Subcutaneous adipose tissue (tissue), 4 donors: Measurements from ENCODE around the gene WDPCP. TPM values are rescaled to one million over a fixed set of nuclear protein-coding genes. Genes with fewer than 3 reads are reported as not detected.

Source experiments
- total RNA-seq, 4 donors: library from RNA; depleted of rRNA; stranded (reverse); fragments of >200 nt; gene quantifications; one replicate each; pipeline ENCODE4 v1.1.0, GENCODE V29; 2016
- TF ChIP-seq, protein P1 (sequence below): fragments of 450-650 bp; IDR thresholded peaks from one replicate; pipeline ENCODE4 v1.5.1; 2016; ENCODE audit warnings: low read depth, mild to moderate bottlenecking, control low read depth, antibody characterized with exemption, moderate library complexity

The WDPCP gene
- total RNA-seq, 4 donors from 2014 or later: 19.5 to 29.5 (median 22.9) TPM

GRCh38 chr2:63494100-63494499 lies 94.2 kb downstream of the WDPCP start:
- TF ChIP-seq, protein P1, sequence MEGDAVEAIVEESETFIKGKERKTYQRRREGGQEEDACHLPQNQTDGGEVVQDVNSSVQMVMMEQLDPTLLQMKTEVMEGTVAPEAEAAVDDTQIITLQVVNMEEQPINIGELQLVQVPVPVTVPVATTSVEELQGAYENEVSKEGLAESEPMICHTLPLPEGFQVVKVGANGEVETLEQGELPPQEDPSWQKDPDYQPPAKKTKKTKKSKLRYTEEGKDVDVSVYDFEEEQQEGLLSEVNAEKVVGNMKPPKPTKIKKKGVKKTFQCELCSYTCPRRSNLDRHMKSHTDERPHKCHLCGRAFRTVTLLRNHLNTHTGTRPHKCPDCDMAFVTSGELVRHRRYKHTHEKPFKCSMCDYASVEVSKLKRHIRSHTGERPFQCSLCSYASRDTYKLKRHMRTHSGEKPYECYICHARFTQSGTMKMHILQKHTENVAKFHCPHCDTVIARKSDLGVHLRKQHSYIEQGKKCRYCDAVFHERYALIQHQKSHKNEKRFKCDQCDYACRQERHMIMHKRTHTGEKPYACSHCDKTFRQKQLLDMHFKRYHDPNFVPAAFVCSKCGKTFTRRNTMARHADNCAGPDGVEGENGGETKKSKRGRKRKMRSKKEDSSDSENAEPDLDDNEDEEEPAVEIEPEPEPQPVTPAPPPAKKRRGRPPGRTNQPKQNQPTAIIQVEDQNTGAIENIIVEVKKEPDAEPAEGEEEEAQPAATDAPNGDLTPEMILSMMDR: no peak

DNA sequence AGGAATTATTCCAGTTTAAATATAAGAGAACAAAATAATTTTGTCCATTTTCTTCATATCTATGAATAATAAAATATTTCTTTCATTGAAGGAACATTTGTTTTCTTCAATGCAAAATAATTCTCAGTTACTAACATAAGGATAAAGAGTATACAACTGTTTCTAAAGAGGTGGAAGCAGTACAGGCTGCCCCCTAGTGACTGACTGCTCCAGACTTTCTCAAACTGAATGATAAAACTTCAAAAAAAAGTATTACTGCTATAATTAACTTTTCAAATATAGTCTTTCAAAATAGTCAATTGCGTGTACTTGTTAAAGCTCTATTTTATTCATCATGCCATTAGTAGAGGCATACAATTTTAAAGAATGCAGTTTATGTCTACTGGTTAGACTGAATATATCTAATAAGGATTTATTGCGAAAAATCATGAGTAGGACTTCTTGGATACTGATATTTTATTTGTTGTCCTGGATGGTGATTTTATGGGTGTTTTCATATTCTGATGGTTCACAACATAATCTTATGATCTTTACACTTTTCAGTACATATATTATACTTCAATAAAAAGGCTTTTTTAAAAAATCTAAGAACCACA lies 100.1 kb downstream of the WDPCP start:
- TF ChIP-seq, protein P1: no peak

DNA sequence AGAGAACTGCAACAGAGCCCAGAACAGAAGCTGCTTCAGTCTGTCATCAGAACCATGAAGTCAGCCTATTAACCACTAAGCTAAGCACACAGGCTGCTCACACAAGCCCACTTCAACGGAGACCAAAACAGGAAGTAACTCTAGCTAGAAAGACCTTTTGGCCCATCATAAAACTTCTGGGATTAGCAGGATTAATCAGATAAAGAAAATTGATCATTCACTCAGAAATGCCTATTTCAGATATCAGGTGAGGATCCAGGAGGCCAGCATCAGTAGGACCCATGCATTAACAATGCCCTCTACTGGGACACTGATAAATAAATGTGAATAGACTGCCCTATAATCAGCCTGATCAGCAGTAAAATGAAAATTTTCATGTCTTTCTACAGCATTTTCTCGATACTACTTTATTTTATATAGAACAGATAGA lies 101.4 kb downstream of the WDPCP start:
- TF ChIP-seq, protein P1: no peak

GRCh38 chr2:63484901-63485300 lies 103.4 kb downstream of the WDPCP start:
- TF ChIP-seq, protein P1: no peak

GRCh38 chr2:63484481-63484880 lies 103.8 kb downstream of the WDPCP start:
- TF ChIP-seq, protein P1: no peak

- TF ChIP-seq, protein P1: no peak
Measured at GRCh38 chr2:63477686-63478085, 110.6 kb downstream of the WDPCP start.

DNA sequence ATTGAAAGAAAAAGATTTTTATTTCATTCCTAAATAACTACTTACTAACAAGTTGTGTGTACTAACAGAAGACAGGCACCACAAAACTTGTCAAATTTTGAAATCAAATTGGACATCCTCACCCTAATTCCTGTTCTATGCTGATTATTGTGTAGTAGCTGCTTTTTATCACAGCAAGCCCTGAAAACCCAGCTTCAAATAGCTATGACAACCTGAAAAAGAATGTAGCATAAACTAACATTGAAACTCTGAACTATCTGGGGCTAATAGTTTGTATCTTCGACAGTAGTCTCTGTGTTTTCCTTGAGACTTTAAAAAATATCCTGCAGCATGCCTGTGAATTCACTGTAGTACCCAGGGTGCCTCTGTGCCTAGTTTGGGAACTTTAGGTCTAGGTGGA lies 122.6 kb downstream of the WDPCP start:
- TF ChIP-seq, protein P1: no peak
